GM19328 (cell line): Measurements from ENCODE around the gene ANKRD12.

Source experiments
- ATAC-seq: cut with Tn5 transposase; IDR thresholded peaks from one replicate; pipeline ENCODE4 v1.9.1; 2021; ENCODE audit warnings: mild to moderate bottlenecking, moderate library complexity; ENCODE audit not compliant: unreplicated experiment

ANKRD12 gene

GRCh38 chr18:9105420-9105819 lies 31.2 kb upstream of the ANKRD12 start:
- no peak for ATAC-seq

- no peak for ATAC-seq
Observed at GRCh38 chr18:9106094-9106493, 30.5 kb upstream of the ANKRD12 start.

GRCh38 chr18:9106800-9107584 lies 29.6 kb upstream of the ANKRD12 start:
- ATAC-seq, result no peak

GRCh38 chr18:9108911-9109310 lies 27.7 kb upstream of the ANKRD12 start:
- ATAC-seq, result no peak

GRCh38 chr18:9109523-9109922 lies 27.1 kb upstream of the ANKRD12 start:
- ATAC-seq, result no peak

GRCh38 chr18:9113468-9114149 lies 23.0 kb upstream of the ANKRD12 start:
- no peak for ATAC-seq

GRCh38 chr18:9115984-9116383 lies 20.6 kb upstream of the ANKRD12 start:
- no peak for ATAC-seq

GRCh38 chr18:9117980-9118841 lies 18.4 kb upstream of the ANKRD12 start:
- no peak for ATAC-seq

- ATAC-seq, result no peak
Observed at GRCh38 chr18:9120796-9121195, 15.8 kb upstream of the ANKRD12 start.

- no peak for ATAC-seq
Observed at GRCh38 chr18:9123520-9123919, 13.1 kb upstream of the ANKRD12 start.

GRCh38 chr18:9124824-9125223 lies 11.8 kb upstream of the ANKRD12 start:
- no peak for ATAC-seq

GRCh38 chr18:9126337-9126736 lies 10.2 kb upstream of the ANKRD12 start:
- ATAC-seq, result no peak

GRCh38 chr18:9130195-9130594 lies 6.4 kb upstream of the ANKRD12 start:
- ATAC-seq, result no peak

- no peak for ATAC-seq
Observed at GRCh38 chr18:9130806-9131205, 5.8 kb upstream of the ANKRD12 start.

GRCh38 chr18:9132628-9133027 lies 4.0 kb upstream of the ANKRD12 start:
- no peak for ATAC-seq

- no peak for ATAC-seq
Observed at GRCh38 chr18:9133225-9133624, 3.4 kb upstream of the ANKRD12 start.

GRCh38 chr18:9135081-9135911 lies 1.3 kb upstream of the ANKRD12 start:
- no peak for ATAC-seq

GRCh38 chr18:9135912-9136314 lies 668 bp upstream of the ANKRD12 start:
- ATAC-seq, result peak; percentile 13

- ATAC-seq, result peak; percentile 41
Observed at GRCh38 chr18:9137168-9138066, 836 bp downstream of the ANKRD12 start.
